NCI-H774 (cell line): Measurements from ENCODE around the gene KCNC2.
"Not testable (repeated sequence)": the region's sequence is repeated elsewhere in the genome, so short reads cannot be mapped to it uniquely, and the experiment has no call there.

Experiments used
- DNase-seq: peaks from one replicate; lab custom pipeline; 2025; lab: John Stamatoyannopoulos, UW

KCNC2 gene

DNA sequence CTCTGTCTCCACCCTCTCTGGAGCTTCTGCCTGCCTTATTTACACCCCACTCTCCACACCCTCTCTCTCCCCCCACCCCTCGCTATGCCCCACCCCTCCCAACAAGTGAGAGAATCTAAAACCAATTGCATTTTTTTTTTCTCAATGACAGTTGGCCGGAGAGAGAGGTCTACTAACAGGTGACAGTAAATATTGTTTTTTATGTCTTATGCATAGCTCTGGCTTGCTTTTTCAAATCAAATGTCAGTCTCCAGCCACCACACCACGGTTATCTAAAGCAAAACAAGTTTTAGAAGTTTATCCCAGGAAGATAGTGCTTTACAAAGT, at the start of gene KCNC2:
KCNC2 (minus strand) TSS at position 28 of the 327 bp plus-strand sequence.
- no peak for DNase-seq

- no peak for DNase-seq
Observed at GRCh38 chr12:75259143-75259542, 49.5 kb upstream of the KCNC2 start.

DNA sequence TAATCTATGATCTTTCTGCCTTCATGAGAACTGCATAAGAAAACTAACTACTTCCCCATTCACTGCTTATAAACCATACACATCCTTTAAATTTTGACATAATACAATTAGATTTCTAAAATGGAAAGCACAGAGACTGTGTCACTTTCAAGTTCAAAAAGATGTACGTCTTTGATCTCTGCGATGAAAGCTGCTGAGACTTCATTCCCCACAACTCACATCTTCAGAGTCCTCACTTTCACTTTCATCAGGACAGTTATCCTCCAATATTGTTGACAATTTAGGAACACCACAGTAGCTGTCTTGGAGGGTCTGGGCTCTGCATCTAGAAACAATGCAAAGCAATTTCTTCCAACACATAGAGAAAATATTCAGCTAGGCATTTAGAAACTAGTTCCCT, 47.9 kb upstream of the KCNC2 start:
- DNase-seq, result no peak

- no peak for DNase-seq
Observed at GRCh38 chr12:75245108-75245507, 35.5 kb upstream of the KCNC2 start.

- no peak for DNase-seq
Observed at GRCh38 chr12:75239987-75240386, 30.3 kb upstream of the KCNC2 start.

DNA sequence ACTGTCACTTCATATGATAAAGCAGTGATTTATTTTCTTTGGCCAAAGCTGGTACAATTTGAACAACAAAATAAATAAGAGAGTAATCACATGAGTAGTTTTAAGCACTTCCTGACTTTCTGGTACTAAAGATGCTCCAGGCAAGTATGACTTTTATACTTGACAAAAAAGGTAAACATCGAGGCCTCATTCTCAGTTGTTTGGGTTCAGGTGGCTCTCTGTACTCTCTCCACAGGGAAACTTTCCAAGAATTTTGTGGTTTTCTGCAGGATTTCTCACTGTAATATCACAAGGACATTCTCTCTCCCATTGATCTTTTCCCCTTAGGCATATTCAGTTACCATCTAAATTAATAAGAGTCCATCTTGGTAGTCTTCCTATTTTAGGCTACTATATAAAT, 26.6 kb upstream of the KCNC2 start:
- DNase-seq, result no peak

GRCh38 chr12:75227132-75227531, 17.5 kb upstream of the KCNC2 start:
- DNase-seq, result no peak

GRCh38 chr12:75212072-75212471, 2.4 kb upstream of the KCNC2 start:
- no peak for DNase-seq

- DNase-seq, result peak; percentile 85
Observed at GRCh38 chr12:75208856-75209811, 505 bp downstream of the KCNC2 start.

- no peak for DNase-seq
Observed at GRCh38 chr12:75207338-75208083, 2.1 kb downstream of the KCNC2 start.

GRCh38 chr12:75205558-75205957, 4.1 kb downstream of the KCNC2 start:
- DNase-seq, result no peak

DNA sequence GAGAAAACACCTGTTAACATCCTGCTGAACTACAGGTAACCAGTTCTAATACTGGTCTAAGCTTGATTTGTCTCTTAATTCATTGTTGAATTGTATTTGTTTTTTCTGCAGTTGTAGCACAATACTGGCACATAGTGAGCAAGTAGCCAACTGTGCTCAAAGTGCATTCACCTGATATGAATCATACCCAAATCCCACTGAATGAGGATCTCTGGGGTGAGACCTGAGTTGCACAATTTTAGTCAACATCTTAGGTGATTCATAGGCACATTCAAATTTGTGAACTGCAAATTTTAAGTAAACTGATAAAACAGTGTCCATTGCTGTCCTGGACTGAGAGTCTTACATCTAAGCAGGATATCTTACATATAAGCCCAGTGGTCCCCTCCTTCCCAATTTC, 12.8 kb downstream of the KCNC2 start:
- DNase-seq, result no peak

DNA sequence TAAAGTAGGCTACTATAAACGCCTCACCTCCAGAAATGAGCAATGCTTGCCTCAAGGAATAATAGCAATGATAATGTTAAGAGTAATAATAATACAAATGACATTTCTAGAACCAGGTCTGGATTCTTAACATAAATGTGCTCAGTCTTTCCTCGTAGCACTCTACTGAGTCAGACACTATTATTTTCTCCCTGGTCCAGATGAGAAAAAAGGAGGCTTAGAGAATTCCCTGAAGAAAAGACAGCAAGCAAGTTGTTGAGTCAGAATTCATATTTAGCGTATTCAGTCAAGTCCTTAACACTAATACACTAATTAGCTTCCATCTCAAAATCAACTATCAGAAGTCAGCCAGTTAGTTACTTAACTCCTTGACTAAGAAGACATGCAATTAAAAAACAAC, 13.2 kb downstream of the KCNC2 start:
- DNase-seq, result no peak

GRCh38 chr12:75194250-75194649, 15.4 kb downstream of the KCNC2 start:
- no peak for DNase-seq

GRCh38 chr12:75192196-75192595, 17.4 kb downstream of the KCNC2 start:
- DNase-seq, result no peak

GRCh38 chr12:75190846-75191245, 18.8 kb downstream of the KCNC2 start:
- no peak for DNase-seq

- not testable (repeated sequence) for DNase-seq
Observed at GRCh38 chr12:75185881-75186280, 23.8 kb downstream of the KCNC2 start.

GRCh38 chr12:75184516-75184915, 25.1 kb downstream of the KCNC2 start:
- peak; percentile 22 for DNase-seq

DNA sequence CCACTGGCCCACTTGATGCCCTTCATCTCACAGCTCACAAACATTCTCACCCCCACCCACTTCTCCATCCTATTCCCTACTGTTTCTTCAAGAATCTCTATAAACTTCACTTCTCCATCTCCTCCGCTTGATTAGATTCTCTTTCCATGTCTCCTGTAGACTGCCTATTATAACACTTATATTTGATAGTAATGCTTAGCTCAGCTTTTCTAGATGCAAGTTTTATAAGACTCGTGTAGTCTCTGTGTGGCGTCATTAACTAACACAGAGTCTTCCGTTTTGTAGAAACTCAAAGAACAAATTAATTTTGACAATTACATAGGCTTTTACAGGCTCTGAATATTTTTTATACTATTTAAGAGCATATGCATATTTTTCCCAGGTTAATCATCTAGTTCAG, 25.7 kb downstream of the KCNC2 start:
- no peak for DNase-seq

- DNase-seq, result no peak
Observed at GRCh38 chr12:75177997-75178396, 31.6 kb downstream of the KCNC2 start.

- DNase-seq, result no peak
Observed at GRCh38 chr12:75172611-75173010, 37.0 kb downstream of the KCNC2 start.

GRCh38 chr12:75170640-75171185, 38.9 kb downstream of the KCNC2 start:
- no peak for DNase-seq

GRCh38 chr12:75162845-75163244, 46.8 kb downstream of the KCNC2 start:
- DNase-seq, result no peak
